KBM-7 (cell line): Measurements from ENCODE around the gene CLCN1.
A peak's percentile ranks its signal among the peaks of the same experiment; 100 is the strongest.

Experiments used
- DNase-seq: peaks from one replicate; pipeline ENCODE4 v3.0.0-alpha.2; 2015
- in situ Hi-C: fragments of 300-500 bp; cut with MboI; formaldehyde crosslinking; loops from 2 replicates; pipeline ENCODE4 v1.14.3; 2020; ENCODE audit warnings: low sequenced_read_pairs, low pct_unique_long_range_greater_than_20kb, mixed read lengths

Gene CLCN1

GRCh38 chr7:143315776-143316175, at the start of gene CLCN1:
CLCN1 (plus strand) TSS chr7:143316111; CDS start chr7:143316213, 102 bp downstream.
- in situ Hi-C loops = no loop called here
- DNase-seq = no peak

- in situ Hi-C loops = no loop called here
- DNase-seq = peak; percentile 40
Observed at GRCh38 chr7:143269251-143269650, 46.7 kb upstream of the CLCN1 start.

GRCh38 chr7:143271240-143271639, 44.7 kb upstream of the CLCN1 start:
- DNase-seq = no peak
- in situ Hi-C loops = no loop called here

GRCh38 chr7:143272871-143273270, 43.0 kb upstream of the CLCN1 start:
- in situ Hi-C loops = no loop called here
- no peak for DNase-seq

- no peak for DNase-seq
- in situ Hi-C loops = no loop called here
Observed at GRCh38 chr7:143279186-143280098, 36.5 kb upstream of the CLCN1 start.

- in situ Hi-C loops = no loop called here
- DNase-seq = no peak
Observed at GRCh38 chr7:143280160-143280559, 35.8 kb upstream of the CLCN1 start.

GRCh38 chr7:143280566-143280965, 35.3 kb upstream of the CLCN1 start:
- in situ Hi-C loops = no loop called here

GRCh38 chr7:143281529-143281928, 34.4 kb upstream of the CLCN1 start:
- in situ Hi-C loops = no loop called here

More at GRCh38 chr7:143280566-143280965, 35.3 kb upstream of the CLCN1 start:
- DNase-seq = no peak

GRCh38 chr7:143282124-143282523, 33.8 kb upstream of the CLCN1 start:
- no peak for DNase-seq
- in situ Hi-C loops = no loop called here

More at GRCh38 chr7:143281529-143281928, 34.4 kb upstream of the CLCN1 start:
- DNase-seq = no peak

GRCh38 chr7:143283381-143283780, 32.5 kb upstream of the CLCN1 start:
- DNase-seq = no peak
- in situ Hi-C loops = no loop called here

- no peak for DNase-seq
- in situ Hi-C loops = no loop called here
Observed at GRCh38 chr7:143284591-143285469, 31.1 kb upstream of the CLCN1 start, which contains the start of gene TMEM139. TMEM139 (plus strand) TSS chr7:143284958; CDS start chr7:143285958, 1,000 bp downstream.

- no peak for DNase-seq
- in situ Hi-C loops = no loop called here
Observed at GRCh38 chr7:143285470-143285778, 30.5 kb upstream of the CLCN1 start.

- no peak for DNase-seq
- in situ Hi-C loops = no loop called here
Observed at GRCh38 chr7:143285806-143286521, 29.9 kb upstream of the CLCN1 start.

- DNase-seq = no peak
- in situ Hi-C loops = no loop called here
Observed at GRCh38 chr7:143286522-143286890, 29.4 kb upstream of the CLCN1 start.

- in situ Hi-C loops = no loop called here
- no peak for DNase-seq
Observed at GRCh38 chr7:143287339-143287934, 28.5 kb upstream of the CLCN1 start.

GRCh38 chr7:143287935-143288826, 27.7 kb upstream of the CLCN1 start, which contains the start of gene CASP2:
CASP2 (plus strand) TSS chr7:143288351; CDS start chr7:143288456, 105 bp downstream.
- peak; percentile 98 for DNase-seq
- in situ Hi-C loops = no loop called here

- in situ Hi-C loops = no loop called here
- DNase-seq = no peak
Observed at GRCh38 chr7:143288836-143289235, 27.1 kb upstream of the CLCN1 start.

- DNase-seq = peak; percentile 54
- in situ Hi-C loops = no loop called here
Observed at GRCh38 chr7:143289421-143289820, 26.5 kb upstream of the CLCN1 start.
